Measurements from ENCODE around the gene TARBP1. TPM values are rescaled to one million over a fixed set of nuclear protein-coding genes. Genes with fewer than 3 reads are reported as not detected.

Gene TARBP1, protein sequence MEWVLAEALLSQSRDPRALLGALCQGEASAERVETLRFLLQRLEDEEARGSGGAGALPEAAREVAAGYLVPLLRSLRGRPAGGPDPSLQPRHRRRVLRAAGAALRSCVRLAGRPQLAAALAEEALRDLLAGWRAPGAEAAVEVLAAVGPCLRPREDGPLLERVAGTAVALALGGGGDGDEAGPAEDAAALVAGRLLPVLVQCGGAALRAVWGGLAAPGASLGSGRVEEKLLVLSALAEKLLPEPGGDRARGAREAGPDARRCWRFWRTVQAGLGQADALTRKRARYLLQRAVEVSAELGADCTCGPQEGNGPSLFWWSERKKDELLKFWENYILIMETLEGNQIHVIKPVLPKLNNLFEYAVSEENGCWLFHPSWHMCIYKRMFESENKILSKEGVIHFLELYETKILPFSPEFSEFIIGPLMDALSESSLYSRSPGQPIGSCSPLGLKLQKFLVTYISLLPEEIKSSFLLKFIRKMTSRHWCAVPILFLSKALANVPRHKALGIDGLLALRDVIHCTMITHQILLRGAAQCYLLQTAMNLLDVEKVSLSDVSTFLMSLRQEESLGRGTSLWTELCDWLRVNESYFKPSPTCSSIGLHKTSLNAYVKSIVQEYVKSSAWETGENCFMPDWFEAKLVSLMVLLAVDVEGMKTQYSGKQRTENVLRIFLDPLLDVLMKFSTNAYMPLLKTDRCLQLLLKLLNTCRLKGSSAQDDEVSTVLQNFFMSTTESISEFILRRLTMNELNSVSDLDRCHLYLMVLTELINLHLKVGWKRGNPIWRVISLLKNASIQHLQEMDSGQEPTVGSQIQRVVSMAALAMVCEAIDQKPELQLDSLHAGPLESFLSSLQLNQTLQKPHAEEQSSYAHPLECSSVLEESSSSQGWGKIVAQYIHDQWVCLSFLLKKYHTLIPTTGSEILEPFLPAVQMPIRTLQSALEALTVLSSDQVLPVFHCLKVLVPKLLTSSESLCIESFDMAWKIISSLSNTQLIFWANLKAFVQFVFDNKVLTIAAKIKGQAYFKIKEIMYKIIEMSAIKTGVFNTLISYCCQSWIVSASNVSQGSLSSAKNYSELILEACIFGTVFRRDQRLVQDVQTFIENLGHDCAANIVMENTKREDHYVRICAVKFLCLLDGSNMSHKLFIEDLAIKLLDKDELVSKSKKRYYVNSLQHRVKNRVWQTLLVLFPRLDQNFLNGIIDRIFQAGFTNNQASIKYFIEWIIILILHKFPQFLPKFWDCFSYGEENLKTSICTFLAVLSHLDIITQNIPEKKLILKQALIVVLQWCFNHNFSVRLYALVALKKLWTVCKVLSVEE (N-terminal part only)
- 10 to 100 TPM; 19.6 to 23.1 TPM for total RNA-seq

- intact Hi-C loops (cut with DNase I) = no loop called here
- Histone ChIP-seq H3K27ac (peak within 1 kb of the TSS; percentile 84), H3K9me3 (no peaks in the 10 kb centered on the region), H3K36me3 (no peaks in the 10 kb centered on the region), H3K9ac (ENCODE audit: low read depth in 2 of 2, low read length in 2 of 2) (peak within 1 kb of the TSS; percentile 89 to 90), H3K4me1 (peaks cover 4% of the 10 kb centered on the region), H3K4me3 (peak within 1 kb of the TSS; percentile 83), H3K27me3 (no peaks in the 10 kb centered on the region)
- no peak for TF ChIP-seq CTCF (IDR thresholded peaks at IDR 0.05)
- DNase-seq = peak; percentile 70
Measured at GRCh38 chr1:234478481-234479309, at the start of gene TARBP1. Gene TARBP1 (minus strand): TSS chr1:234479179. CDS start chr1:234479103, 76 bp downstream.

- intact Hi-C loops (cut with DNase I) = no loop called here
- H3K27me3 ChIP-seq = no peaks in the 10 kb centered on the region
- peak overlapping the region; percentile 32 for H3K27ac ChIP-seq
- peaks cover 5% of the 10 kb centered on the region for H3K4me1 ChIP-seq
- no peak overlapping the region for H3K4me3 ChIP-seq
- no peak for DNase-seq
- H3K9me3 ChIP-seq = no peaks in the 10 kb centered on the region
- H3K36me3 ChIP-seq = no peaks in the 10 kb centered on the region
- TF ChIP-seq CTCF (IDR thresholded peaks at IDR 0.05) = no peak
- no peak overlapping the region for H3K9ac ChIP-seq (ENCODE audit: low read depth in 2 of 2, low read length in 2 of 2)
Measured at GRCh38 chr1:234528074-234528865, 49.3 kb upstream of the TARBP1 start.

- Histone ChIP-seq H3K27me3 (no peaks in the 10 kb centered on the region), H3K4me3 (no peak overlapping the region), H3K36me3 (no peaks in the 10 kb centered on the region), H3K9me3 (no peaks in the 10 kb centered on the region), H3K27ac (no peak overlapping the region), H3K9ac (ENCODE audit: low read depth in 2 of 2, low read length in 2 of 2) (no peak overlapping the region), H3K4me1 (peaks cover 2% of the 10 kb centered on the region)
- no peak for TF ChIP-seq CTCF (IDR thresholded peaks at IDR 0.05)
- intact Hi-C loops (cut with DNase I) = no loop called here
- no peak for DNase-seq
Measured at GRCh38 chr1:234527346-234527745, 48.4 kb upstream of the TARBP1 start.

GRCh38 chr1:234526922-234527321, 47.9 kb upstream of the TARBP1 start:
- Histone ChIP-seq H3K27ac (no peak overlapping the region), H3K9me3 (no peaks in the 10 kb centered on the region), H3K4me3 (no peak overlapping the region), H3K9ac (ENCODE audit: low read depth in 2 of 2, low read length in 2 of 2) (no peak overlapping the region), H3K36me3 (no peaks in the 10 kb centered on the region), H3K27me3 (no peaks in the 10 kb centered on the region), H3K4me1 (no peaks in the 10 kb centered on the region)
- no peak for DNase-seq
- TF ChIP-seq CTCF (IDR thresholded peaks at IDR 0.05) = no peak
- intact Hi-C loops (cut with DNase I) = no loop called here
